Retinal pigment epithelial cell (primary cell): Measurements from ENCODE around the gene SLC24A4.

ENCODE experiments used
- DNase-seq: peaks from one replicate; pipeline ENCODE4 v3.0.0-alpha.2; 2010; ENCODE audit warnings: low read depth
- H3K4me3 ChIP-seq: 2 replicates; pipeline ENCODE4 v1.5.1; 2011; ENCODE audit warnings: mild to moderate bottlenecking, low read length, control low read depth, moderate library complexity
- TF ChIP-seq, protein P1 (sequence below): conservative IDR thresholded peaks from 2 replicates; pipeline ENCODE4 v1.5.1; 2011; ENCODE audit warnings: low read depth, low read length, control low read depth, inconsistent platforms

The SLC24A4 gene

GRCh38 chr14:92463141-92463540 lies 140.2 kb downstream of the SLC24A4 start:
- TF ChIP-seq, protein P1, sequence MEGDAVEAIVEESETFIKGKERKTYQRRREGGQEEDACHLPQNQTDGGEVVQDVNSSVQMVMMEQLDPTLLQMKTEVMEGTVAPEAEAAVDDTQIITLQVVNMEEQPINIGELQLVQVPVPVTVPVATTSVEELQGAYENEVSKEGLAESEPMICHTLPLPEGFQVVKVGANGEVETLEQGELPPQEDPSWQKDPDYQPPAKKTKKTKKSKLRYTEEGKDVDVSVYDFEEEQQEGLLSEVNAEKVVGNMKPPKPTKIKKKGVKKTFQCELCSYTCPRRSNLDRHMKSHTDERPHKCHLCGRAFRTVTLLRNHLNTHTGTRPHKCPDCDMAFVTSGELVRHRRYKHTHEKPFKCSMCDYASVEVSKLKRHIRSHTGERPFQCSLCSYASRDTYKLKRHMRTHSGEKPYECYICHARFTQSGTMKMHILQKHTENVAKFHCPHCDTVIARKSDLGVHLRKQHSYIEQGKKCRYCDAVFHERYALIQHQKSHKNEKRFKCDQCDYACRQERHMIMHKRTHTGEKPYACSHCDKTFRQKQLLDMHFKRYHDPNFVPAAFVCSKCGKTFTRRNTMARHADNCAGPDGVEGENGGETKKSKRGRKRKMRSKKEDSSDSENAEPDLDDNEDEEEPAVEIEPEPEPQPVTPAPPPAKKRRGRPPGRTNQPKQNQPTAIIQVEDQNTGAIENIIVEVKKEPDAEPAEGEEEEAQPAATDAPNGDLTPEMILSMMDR: no peak
- no peak overlapping the region for H3K4me3 ChIP-seq
- no peak for DNase-seq

GRCh38 chr14:92464156-92464555 lies 141.2 kb downstream of the SLC24A4 start:
- no peak for DNase-seq
- H3K4me3 ChIP-seq: no peak overlapping the region
- TF ChIP-seq, protein P1: no peak

DNA sequence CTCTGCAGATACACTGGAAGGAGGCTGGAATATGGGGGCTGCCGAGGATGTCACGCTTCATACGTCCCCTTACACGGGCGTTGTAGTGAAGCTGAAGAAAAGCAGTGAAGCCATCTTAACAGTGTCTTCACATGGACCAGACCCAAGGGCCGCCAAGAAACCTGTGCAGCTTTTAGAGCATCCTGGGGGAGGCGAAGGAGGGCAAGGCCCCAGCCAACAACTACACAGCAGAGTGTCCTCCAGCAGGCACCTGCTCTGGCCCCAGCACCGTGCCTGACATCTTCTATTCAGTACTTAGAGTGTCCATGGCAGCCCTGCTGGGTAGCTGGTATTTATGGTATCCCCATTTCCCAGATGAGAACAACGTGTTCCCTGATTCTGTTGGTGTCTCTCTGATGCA lies 141.8 kb downstream of the SLC24A4 start:
- TF ChIP-seq, protein P1: no peak
- DNase-seq: no peak

DNA sequence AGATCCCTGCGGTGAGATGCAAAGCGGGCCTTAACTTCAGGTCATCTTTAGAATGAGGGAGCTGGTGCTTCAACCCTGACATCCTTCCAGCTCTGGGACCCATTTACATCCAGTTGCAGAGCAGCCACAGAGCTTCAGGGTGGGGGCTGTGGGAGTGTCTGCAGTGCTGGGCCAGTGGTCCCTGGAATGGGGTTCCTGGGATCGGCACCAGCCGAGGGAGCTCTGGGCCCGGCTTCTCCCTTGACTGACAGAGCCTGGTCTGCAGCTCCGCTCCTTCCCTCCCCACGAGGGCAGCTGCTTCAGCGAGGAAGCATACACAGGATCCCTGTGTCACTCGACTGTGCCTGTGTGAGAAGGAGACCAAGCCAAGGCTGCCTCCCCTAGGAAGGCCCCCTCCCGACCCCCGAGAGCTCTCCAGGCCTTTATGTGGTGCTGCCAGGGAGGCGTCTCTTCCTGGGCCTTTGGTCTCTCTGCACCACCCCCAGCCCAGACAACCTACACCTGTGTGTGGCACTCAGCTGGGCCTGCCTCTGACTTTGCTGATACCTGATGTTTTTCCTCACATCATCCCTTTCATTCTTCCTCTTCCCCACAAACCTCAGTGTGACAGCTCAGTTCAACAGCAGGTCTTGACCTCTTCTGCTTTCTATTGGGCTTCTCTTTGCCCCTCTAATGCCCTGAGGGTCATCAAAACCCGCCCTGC lies 142.5 kb downstream of the SLC24A4 start:
- H3K4me3 ChIP-seq: no peak overlapping the region
- no peak for DNase-seq
- TF ChIP-seq, protein P1: no peak

More for the DNA sequence above, 141.8 kb downstream of the SLC24A4 start:
- H3K4me3 ChIP-seq: no peak overlapping the region

DNA sequence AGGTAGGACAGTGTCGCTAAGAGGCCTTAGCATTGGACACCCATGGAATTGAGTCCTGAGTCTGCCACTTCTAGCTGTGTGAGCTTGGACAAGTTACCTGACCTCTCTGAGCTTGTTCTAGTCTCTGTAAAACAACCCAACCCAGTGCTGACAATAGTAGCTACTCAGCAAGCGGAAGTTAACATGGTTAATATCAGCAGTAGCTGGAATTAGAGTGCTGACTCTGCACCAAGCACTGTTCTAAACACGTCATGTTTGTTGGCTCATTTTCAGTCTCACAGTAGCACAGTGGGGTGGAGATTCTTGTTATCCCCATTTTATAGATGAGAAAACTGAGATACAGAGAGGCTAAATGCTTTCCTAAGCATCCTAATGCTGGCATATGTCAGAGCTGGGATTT lies 143.1 kb downstream of the SLC24A4 start:
- TF ChIP-seq, protein P1: no peak
- DNase-seq: no peak
- no peak overlapping the region for H3K4me3 ChIP-seq

- H3K4me3 ChIP-seq: no peak overlapping the region
- TF ChIP-seq, protein P1: no peak
- DNase-seq: no peak
These were observed 146.6 kb downstream of the SLC24A4 start for GRCh38 chr14:92469515-92469914.

- no peak overlapping the region for H3K4me3 ChIP-seq
- DNase-seq: peak; percentile 69
- TF ChIP-seq, protein P1: no peak
These were observed 147.2 kb downstream of the SLC24A4 start for GRCh38 chr14:92470215-92470614.
